Measurements from ENCODE around the gene ZNF556.

- no peak for TF ChIP-seq POLR2A (IDR thresholded peaks at IDR 0.05; ENCODE audit: low read depth, low read length)
- TF ChIP-seq CTCF (IDR thresholded peaks at IDR 0.05 in 2 of 3, conservative IDR thresholded peaks at IDR 0.05 in 1 of 3; ENCODE audit: control insufficient read depth in 2 of 3, extremely low read depth in 1 of 3, insufficient read depth in 1 of 3, low read depth in 3 of 3, low read length in 3 of 3), result no peak
- no peak for TF ChIP-seq POLR2AphosphoS5 (IDR thresholded peaks at IDR 0.05; ENCODE audit: low read length)
- TF ChIP-seq EP300 (IDR thresholded peaks at IDR 0.05; ENCODE audit: borderline replicate concordance in 1 of 2, control insufficient read depth in 1 of 2, low read depth in 2 of 2, low read length in 2 of 2), result no peak
- TF ChIP-seq CHD2 (IDR thresholded peaks at IDR 0.05; ENCODE audit: borderline replicate concordance, low read depth, low read length), result no peak
Observed at GRCh38 chr19:2863816-2864215, 3.3 kb upstream of the ZNF556 start.

Measured in GM12878 (cell line).